GM19438 (cell line): Measurements from ENCODE around the gene EME2.

ENCODE experiments used
- ATAC-seq: cut with Tn5 transposase; IDR thresholded peaks from one replicate; pipeline ENCODE4 v1.9.1; 2021; ENCODE audit warnings: low read depth; ENCODE audit not compliant: unreplicated experiment

Gene EME2

DNA sequence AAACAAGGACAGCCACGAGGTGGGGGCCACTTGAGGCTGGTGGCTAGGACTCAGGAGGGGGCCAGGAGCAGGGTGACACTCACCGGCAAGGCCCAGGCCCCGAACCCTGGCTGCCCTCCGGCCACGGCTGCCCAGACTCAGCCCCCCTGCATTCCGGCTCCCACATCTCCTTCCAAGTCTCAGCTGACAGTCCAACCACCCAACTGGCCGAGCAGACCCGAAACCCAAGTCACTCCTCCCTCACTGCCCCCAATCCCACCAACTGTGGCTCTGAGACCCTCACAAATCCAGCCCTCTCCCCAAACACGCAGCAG, 44.6 kb downstream of the EME2 start:
- ATAC-seq = no peak

DNA sequence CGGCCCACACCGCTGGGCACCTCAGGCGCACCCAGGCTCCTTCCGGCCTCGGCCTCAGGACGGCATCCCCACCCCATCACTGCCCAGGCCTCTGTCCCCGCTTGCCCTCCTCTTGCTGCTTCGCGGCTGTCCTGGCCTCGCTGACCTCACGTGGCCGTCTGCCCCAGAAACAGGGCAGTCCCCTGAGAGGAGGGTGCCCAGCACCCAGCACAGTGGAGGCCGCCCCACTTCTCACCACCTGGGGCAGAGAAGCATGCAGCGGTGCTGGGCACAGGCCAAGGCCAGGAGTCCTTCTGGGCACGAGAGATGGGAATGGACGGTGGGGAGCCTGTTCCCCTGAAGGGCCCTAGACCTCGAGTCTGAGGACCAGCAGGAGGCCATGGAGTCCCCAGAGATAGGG, 45.1 kb downstream of the EME2 start:
- ATAC-seq = no peak

DNA sequence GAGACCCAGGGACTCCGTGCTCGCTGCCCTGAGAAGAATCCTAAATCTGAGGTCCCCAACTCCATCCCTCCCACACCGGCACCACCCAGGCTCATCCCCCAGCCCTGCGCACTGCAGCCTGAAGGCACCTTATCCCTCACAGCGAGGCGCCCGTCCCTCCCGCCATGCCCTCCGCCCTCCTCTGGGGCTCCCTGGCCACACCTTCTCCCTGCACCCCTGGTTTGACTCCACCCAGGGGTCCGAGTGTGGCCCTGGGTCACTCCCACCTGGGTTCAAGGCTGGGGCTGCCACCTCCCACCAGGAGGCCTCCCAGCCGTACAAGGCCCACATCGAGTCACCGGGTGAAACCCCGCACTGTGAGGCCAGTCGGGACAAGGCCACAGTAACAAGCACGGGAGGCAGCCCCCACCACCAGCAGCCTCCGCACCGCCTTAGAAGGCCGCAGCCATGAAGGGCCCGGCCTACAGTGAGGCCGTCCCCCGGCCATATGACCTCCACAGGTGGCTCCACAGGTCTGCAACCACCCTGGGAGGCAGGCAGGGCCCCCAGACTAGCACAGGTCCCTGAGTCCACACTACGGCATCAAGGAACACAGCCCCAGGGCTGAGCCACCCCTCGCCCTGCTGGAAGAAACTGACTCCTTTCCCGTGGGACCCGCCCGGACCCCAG, 45.7 kb downstream of the EME2 start:
- ATAC-seq = no peak

DNA sequence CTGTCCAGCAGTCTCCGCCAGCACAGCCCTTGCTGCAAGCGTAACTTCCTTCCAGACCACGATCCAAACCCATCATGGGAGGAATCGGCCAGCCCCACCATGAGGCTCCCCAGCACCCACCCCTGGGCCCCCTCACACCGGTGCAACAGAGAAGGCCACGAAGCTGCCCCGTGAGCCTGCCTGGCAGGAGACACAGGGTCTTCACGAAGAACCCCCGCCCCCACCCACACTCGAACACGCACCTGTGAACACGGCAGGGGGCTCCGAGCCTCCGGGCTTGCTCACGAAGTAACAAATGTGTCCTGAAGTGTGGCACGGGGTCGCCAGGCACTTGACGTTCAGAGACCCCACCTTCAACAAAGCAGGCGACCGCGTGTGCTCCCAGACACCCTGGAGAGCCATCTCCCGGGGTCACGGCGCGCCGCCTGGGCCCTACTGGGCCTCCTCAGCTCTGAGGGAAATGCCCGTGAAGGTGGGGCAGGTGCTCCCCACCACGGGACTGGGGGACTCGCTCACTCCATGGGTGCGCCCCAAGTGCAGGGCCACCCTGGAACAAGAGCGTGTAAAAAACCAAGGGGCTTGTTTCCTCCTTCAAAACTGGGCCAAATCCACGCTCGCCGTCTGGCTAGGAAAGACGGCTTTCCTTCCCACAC, 46.4 kb downstream of the EME2 start:
- ATAC-seq = no peak

DNA sequence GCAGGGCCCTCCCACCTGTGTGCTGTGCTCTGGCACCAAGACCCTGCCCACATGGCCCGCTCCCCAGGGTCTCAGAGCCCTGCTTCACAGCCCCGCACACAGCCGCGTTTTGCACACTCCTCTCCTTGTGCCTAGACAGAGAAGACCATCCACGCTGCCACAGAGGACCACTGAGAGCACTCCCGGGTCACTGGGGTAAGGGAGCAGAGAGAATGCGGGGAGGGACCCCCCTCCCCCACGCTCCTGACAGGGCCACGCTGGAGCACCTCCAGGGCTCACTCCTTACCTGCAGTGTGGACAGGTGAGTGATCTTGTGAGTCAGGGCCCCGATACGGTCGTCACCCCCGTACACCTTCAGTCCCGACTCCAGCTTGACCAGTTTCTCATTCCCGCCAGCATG, 47.0 kb downstream of the EME2 start:
- ATAC-seq = no peak

DNA sequence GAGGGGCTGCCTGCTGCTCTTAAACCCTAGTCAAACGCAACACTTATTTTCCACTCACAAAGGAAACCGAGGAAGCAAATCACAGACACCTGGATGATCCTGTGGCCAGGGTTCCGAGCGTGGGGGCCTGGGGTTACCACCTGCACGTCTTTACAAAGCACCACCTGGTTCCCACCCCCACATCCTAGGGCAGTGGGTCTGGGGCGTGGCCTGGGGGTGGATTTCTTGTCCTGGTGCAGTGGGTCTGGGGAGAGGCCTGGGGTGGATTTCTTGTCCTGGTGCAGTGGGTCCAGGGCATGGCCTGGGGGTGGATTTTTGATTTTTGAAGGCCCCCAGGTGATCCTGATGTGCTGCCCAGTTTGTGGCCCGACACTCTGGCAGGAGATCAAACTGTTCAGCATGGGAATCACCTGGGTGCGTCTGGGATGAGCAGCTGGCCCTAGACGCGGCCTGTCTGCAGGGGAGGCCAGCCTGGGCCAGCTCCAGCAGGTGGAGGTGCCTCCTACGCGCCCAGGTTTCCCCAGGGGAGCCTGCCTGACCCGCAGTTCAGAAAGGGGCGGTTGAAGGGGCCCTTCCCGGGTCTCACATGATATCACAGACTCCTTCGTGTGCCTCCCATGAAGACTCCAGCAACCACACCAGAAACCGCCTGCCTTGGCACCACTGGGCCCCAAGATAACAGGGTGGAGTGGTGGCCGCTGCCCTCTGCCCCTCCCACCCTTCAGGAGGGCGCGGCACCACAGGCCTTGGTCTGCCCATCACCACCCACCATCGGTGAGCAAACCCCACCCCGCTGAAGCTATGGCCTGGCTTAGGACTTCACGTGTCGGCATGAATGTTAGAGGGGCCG, 47.7 kb downstream of the EME2 start:
- ATAC-seq = no peak

DNA sequence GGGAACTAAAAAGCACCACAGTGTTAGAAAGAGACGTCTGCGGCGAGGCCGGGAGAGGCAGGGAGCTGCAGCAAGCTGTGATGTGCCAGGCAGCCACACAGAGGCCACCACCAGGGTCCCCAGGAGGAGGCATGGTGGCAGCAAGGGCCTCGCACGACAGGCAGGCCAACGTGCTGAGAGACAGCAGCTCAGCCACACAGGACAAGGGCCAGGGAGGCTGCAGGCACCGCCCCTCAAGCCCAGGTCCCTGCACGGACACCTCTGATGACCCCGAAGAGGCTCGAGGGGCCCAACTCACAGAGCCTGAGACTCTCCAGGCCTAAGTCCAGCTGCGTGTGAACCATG, 48.3 kb downstream of the EME2 start:
- no peak for ATAC-seq

DNA sequence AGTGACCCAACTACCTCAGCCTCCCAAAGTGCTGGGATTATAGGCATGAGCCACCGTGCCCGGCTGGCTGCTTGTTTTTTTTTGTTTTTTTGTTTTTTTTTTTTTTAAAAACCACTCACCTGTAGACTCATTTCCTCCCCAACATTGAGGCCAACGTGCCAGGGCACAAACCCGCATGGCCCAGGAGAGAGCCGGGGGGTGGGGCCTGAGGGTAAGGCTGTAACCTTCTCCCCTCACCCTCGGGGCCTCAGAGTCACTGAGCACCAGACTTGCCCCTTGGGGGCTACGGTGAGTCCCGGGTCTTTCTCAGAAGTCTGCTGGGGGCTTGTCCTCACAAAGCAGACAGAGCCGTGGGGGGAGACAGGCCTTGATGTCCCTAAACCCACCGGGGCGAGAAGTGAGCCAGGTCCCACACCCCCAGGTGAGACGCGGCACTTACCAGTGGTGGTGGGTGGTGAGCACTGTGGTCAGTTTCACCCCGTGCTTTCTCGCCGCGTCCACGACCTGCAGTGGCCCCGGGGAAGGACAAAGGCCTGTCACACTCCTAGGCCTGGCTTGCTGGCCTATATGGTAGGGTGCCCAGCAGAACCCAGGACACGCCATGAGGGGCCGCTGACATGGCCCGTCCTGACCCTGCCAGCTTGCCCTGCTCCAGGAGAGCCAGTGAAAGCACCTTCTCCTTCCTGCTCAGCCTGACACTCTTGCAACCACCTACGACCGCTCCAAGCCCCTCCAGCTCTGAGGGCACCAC, 49.4 kb downstream of the EME2 start:
- ATAC-seq = no peak

DNA sequence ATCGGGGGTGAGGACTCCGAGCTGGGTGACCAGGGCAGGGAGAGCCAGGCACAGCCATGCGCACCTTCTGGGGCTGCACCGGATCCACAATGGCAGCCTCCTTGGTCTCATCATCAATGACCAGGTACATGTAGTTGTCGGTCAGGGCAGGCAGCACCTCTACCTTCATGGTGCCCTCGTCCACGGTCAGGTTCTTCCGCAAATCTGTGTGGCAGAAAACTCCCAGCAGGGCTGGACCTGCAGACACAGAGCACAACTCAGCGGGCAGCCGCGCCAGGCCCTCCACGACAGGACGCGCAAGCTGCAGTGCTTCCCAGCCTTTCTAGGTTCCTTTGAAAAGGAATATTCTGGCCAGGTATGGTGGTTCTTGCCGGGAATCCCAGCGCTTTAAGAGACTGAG, 50.2 kb downstream of the EME2 start:
- ATAC-seq = no peak

DNA sequence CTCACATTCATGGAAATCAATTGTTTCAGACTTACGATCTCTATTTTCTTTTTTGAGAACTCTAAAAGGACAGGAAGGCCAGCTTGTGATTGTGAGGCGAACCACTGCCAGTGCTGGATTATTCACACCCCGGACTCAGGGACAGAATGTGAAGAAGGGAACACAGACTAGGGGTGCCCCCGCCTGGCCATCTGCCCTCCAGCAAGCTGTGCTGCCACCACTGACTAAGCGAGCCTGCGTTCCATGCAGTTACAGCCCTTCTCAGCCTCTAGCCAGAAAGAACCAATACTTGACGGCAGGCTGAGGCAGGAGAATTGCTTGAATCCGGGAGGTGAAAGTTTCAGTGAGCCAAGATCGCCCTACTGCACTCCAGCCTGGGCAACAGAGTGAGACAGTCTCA, 51.2 kb downstream of the EME2 start:
- ATAC-seq = no peak

DNA sequence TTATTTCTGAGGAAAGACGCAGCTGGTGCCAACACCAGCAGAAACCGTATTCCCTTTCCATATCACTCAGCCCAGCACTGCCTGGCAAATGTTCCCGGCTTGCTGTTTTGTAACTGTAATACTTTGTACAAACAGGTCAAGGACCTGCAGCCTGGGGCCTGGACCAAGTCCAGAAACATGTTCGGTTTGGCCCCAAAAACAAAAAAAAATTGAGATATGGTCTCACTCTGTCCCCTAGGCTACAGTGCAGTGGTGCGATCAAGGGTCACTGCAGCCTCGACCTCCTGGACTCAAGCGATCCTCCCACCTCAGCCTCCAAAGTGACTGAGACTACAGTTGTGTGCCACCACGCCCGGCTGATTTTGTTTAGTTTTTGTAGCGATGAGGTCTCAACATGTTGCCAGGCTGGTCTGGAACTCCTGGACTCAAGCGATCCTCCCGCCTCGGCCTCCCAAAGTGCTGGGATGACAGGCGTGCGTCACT, 52.8 kb downstream of the EME2 start:
- no peak for ATAC-seq
